Measurements from ENCODE around the gene TRANK1.

DNA sequence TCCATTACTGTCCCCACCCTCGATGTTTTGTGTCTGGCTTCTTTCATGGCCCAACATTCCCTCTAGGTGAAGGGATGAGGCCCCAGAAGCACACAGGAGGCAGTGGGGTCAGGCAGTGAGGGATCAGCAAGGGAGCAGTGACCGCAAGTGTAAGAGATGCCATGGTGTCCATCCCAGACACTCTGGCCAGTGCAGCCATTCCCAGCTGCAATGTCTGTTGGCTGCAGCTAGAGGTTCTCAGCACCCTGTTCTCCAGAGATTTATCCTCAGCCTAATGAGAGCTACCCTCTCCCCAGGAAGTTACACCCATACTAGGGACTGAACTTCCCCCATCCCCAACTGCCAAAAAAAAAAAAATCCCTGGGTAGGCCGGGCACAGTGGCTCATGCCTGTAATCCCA is 40.2 kb downstream of the TRANK1 start:
- TF ChIP-seq ZC3H10 (CRISPR knock-in tag; IDR thresholded peaks at IDR 0.05): no peak
- TF ChIP-seq PATZ1 (CRISPR knock-in tag; IDR thresholded peaks at IDR 0.05; ENCODE audit: borderline replicate concordance): no peak
- no peak for TF ChIP-seq BACH2 (CRISPR knock-in tag; IDR thresholded peaks at IDR 0.05; ENCODE audit: borderline replicate concordance)
- TF ChIP-seq, protein P1, sequence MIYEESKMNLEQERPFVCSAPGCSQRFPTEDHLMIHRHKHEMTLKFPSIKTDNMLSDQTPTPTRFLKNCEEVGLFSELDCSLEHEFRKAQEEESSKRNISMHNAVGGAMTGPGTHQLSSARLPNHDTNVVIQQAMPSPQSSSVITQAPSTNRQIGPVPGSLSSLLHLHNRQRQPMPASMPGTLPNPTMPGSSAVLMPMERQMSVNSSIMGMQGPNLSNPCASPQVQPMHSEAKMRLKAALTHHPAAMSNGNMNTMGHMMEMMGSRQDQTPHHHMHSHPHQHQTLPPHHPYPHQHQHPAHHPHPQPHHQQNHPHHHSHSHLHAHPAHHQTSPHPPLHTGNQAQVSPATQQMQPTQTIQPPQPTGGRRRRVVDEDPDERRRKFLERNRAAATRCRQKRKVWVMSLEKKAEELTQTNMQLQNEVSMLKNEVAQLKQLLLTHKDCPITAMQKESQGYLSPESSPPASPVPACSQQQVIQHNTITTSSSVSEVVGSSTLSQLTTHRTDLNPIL (CRISPR knock-in tag; IDR thresholded peaks at IDR 0.05; ENCODE audit: low read depth): no peak

Data from SK-N-SH treated with all-trans-retinoic acid at 6 μM for 48 hours (cell line).